Measurements from ENCODE around the gene SCG2.

SCG2 gene

GRCh38 chr2:223582001-223582400 lies 20.2 kb downstream of the SCG2 start:
- DNase-seq (ENCODE audit: low read depth in 2 of 2) = no peak

GRCh38 chr2:223580951-223581350 lies 21.2 kb downstream of the SCG2 start:
- no peak for DNase-seq (ENCODE audit: low read depth in 2 of 2)

GRCh38 chr2:223578846-223579245 lies 23.3 kb downstream of the SCG2 start:
- DNase-seq (ENCODE audit: low read depth in 2 of 2) = no peak

- no peak for DNase-seq (ENCODE audit: low read depth in 2 of 2)
These were observed 25.3 kb downstream of the SCG2 start for GRCh38 chr2:223576873-223577272.

GRCh38 chr2:223570784-223571183 lies 31.4 kb downstream of the SCG2 start:
- DNase-seq (ENCODE audit: low read depth in 2 of 2) = no peak

GRCh38 chr2:223566396-223566795 lies 35.8 kb downstream of the SCG2 start:
- no peak for DNase-seq (ENCODE audit: low read depth in 2 of 2)

GRCh38 chr2:223563462-223563861 lies 38.7 kb downstream of the SCG2 start:
- no peak for DNase-seq (ENCODE audit: low read depth in 2 of 2)

GRCh38 chr2:223562078-223562477 lies 40.1 kb downstream of the SCG2 start:
- no peak for DNase-seq (ENCODE audit: low read depth in 2 of 2)

GRCh38 chr2:223560749-223561435 lies 41.3 kb downstream of the SCG2 start:
- no peak for DNase-seq (ENCODE audit: low read depth in 2 of 2)

GRCh38 chr2:223558970-223559369 lies 43.2 kb downstream of the SCG2 start:
- DNase-seq (ENCODE audit: low read depth in 2 of 2) = no peak

GRCh38 chr2:223554923-223555322 lies 47.2 kb downstream of the SCG2 start:
- no peak for DNase-seq (ENCODE audit: low read depth in 2 of 2)

- DNase-seq (ENCODE audit: low read depth in 2 of 2) = no peak
These were observed 52.9 kb downstream of the SCG2 start for GRCh38 chr2:223549215-223549614.

GRCh38 chr2:223548194-223548593 lies 54.0 kb downstream of the SCG2 start:
- DNase-seq (ENCODE audit: low read depth in 2 of 2) = no peak
